ENCODE measurements around the gene TLE2. TPM values are rescaled to one million over a fixed set of nuclear protein-coding genes. Genes with fewer than 3 reads are reported as not detected.
A peak's percentile ranks its signal among the peaks of the same experiment; 100 is the strongest.
"Not testable (repeated sequence)": the region's sequence is repeated elsewhere in the genome, so short reads cannot be mapped to it uniquely, and the experiment has no call there.

TLE2 gene
- total RNA-seq, 1 donor from 2014 or later: not detected

GRCh38 chr19:3014135-3014534, 14.9 kb downstream of the TLE2 start:
- Mint-ChIP-seq H3K27ac (no peak overlapping the region), H3K4me3 (no peak overlapping the region), H3K4me1 (peaks cover 16% of the 10 kb centered on the region), H3K36me3 (no peaks in the 10 kb centered on the region), H3K27me3 (ENCODE audit: insufficient read depth, low read depth) (peaks cover 26% of the 10 kb centered on the region), H3K9me3 (no peaks in the 10 kb centered on the region)
- Histone ChIP-seq H3K4me2 (no peak overlapping the region), H4K20me1 (ENCODE audit: low read depth) (no peaks in the 10 kb centered on the region), H3K27me3 (no peaks in the 10 kb centered on the region), H3K4me1 (peaks cover 10% of the 10 kb centered on the region), H3F3A (ENCODE audit: low read depth) (peaks cover 14% of the 10 kb centered on the region), H3K27ac (no peak overlapping the region), H3K9me3 (ENCODE audit: low read depth) (no peaks in the 10 kb centered on the region), H3K4me3 (no peak overlapping the region), H2AFZ (replicated peaks) (no peak overlapping the region), H3K36me3 (no peaks in the 10 kb centered on the region), H3K9ac (no peak overlapping the region), H3K79me2 (ENCODE audit: low read depth) (no peaks in the 10 kb centered on the region)
- no peak for TF ChIP-seq EZH2phosphoT487 (IDR thresholded peaks at IDR 0.05)
- no peak for TF ChIP-seq EZH2 (IDR thresholded peaks at IDR 0.05)
- no peak for TF ChIP-seq CTCF (IDR thresholded peaks at IDR 0.05)
- DNase-seq (ENCODE audit: low spot score): no peak

GRCh38 chr19:3013263-3013725, 15.8 kb downstream of the TLE2 start:
- no peaks in the 10 kb centered on the region for H3K79me2 ChIP-seq (ENCODE audit: low read depth)

GRCh38 chr19:3012621-3013262, 16.3 kb downstream of the TLE2 start:
- TF ChIP-seq CTCF (IDR thresholded peaks at IDR 0.05) (no peak), EZH2 (IDR thresholded peaks at IDR 0.05) (no peak), EZH2phosphoT487 (IDR thresholded peaks at IDR 0.05) (no peak)
- Histone ChIP-seq H3K4me2 (no peak overlapping the region), H3K9ac (no peak overlapping the region), H3F3A (ENCODE audit: low read depth) (peaks cover 14% of the 10 kb centered on the region), H3K27ac (no peak overlapping the region), H3K9me3 (ENCODE audit: low read depth) (no peaks in the 10 kb centered on the region), H4K20me1 (ENCODE audit: low read depth) (no peaks in the 10 kb centered on the region), H3K79me2 (ENCODE audit: low read depth) (no peaks in the 10 kb centered on the region), H2AFZ (replicated peaks) (no peak overlapping the region), H3K4me1 (peaks cover 10% of the 10 kb centered on the region), H3K27me3 (no peaks in the 10 kb centered on the region), H3K36me3 (no peaks in the 10 kb centered on the region), H3K4me3 (no peak overlapping the region)
- Mint-ChIP-seq H3K4me1 (peaks cover 16% of the 10 kb centered on the region), H3K27me3 (ENCODE audit: insufficient read depth, low read depth) (peaks cover 28% of the 10 kb centered on the region), H3K27ac (peak overlapping the region; percentile 63), H3K36me3 (no peaks in the 10 kb centered on the region), H3K4me3 (peak overlapping the region; percentile 71), H3K9me3 (no peaks in the 10 kb centered on the region)
- peak; percentile 23 for DNase-seq (ENCODE audit: low spot score)

More at GRCh38 chr19:3013263-3013725, 15.8 kb downstream of the TLE2 start:
- Mint-ChIP-seq H3K36me3 (no peaks in the 10 kb centered on the region), H3K27me3 (ENCODE audit: insufficient read depth, low read depth) (peaks cover 28% of the 10 kb centered on the region), H3K4me3 (peak overlapping the region; percentile 71), H3K27ac (peak overlapping the region; percentile 27), H3K4me1 (peaks cover 16% of the 10 kb centered on the region), H3K9me3 (no peaks in the 10 kb centered on the region)
- H2AFZ ChIP-seq (replicated peaks): no peak overlapping the region
- H3K4me3 ChIP-seq: no peak overlapping the region
- H3K27ac ChIP-seq: no peak overlapping the region
- no peaks in the 10 kb centered on the region for H3K9me3 ChIP-seq (ENCODE audit: low read depth)
- H3K4me2 ChIP-seq: no peak overlapping the region
- peaks cover 14% of the 10 kb centered on the region for H3F3A ChIP-seq (ENCODE audit: low read depth)
- H3K9ac ChIP-seq: no peak overlapping the region
- H3K4me1 ChIP-seq: peaks cover 10% of the 10 kb centered on the region
- DNase-seq (ENCODE audit: low spot score): no peak
- H3K27me3 ChIP-seq: no peaks in the 10 kb centered on the region
- no peaks in the 10 kb centered on the region for H4K20me1 ChIP-seq (ENCODE audit: low read depth)
- TF ChIP-seq CTCF (IDR thresholded peaks at IDR 0.05): no peak
- TF ChIP-seq EZH2 (IDR thresholded peaks at IDR 0.05): no peak
- TF ChIP-seq EZH2phosphoT487 (IDR thresholded peaks at IDR 0.05): no peak
- H3K36me3 ChIP-seq: no peaks in the 10 kb centered on the region

GRCh38 chr19:3012059-3012458, 17.0 kb downstream of the TLE2 start:
- not testable (repeated sequence) for DNase-seq (ENCODE audit: low spot score); H3K27me3 ChIP-seq; H3K36me3 Mint-ChIP-seq; H3K9ac ChIP-seq; H4K20me1 ChIP-seq (ENCODE audit: low read depth); H3K27ac ChIP-seq; H2AFZ ChIP-seq (replicated peaks); H3K27ac Mint-ChIP-seq; H3K4me2 ChIP-seq; H3K9me3 Mint-ChIP-seq; H3K4me3 ChIP-seq; H3K36me3 ChIP-seq; H3K9me3 ChIP-seq (ENCODE audit: low read depth); H3K79me2 ChIP-seq (ENCODE audit: low read depth); H3K4me3 Mint-ChIP-seq
- H3K27me3 Mint-ChIP-seq (ENCODE audit: insufficient read depth, low read depth): peaks cover 28% of the 10 kb centered on the region
- Histone ChIP-seq H3F3A (ENCODE audit: low read depth) (peaks cover 14% of the 10 kb centered on the region), H3K4me1 (peaks cover 10% of the 10 kb centered on the region)
- H3K4me1 Mint-ChIP-seq: peaks cover 16% of the 10 kb centered on the region

Data from neural progenitor cell (in vitro differentiated cells).